Stimulated activated effector memory CD8-positive, alpha-beta T cell treated with anti-CD3 and anti-CD28 coated beads, Interleukin-12 subunit alpha, Interleukin-12 subunit beta, amount 100 ng/mL, for 72 hours (primary cell): Measurements from ENCODE around the gene TXLNA.

ENCODE experiments used
- ATAC-seq: fragments of 150-1000 bp; cut with Tn5 transposase; 2 replicates; pipeline ENCODE4 v1.10.0; 2021
- DNase-seq, 2 donors: peaks; one replicate each; pipeline ENCODE4 v3.0.0; 2021 to 2022; ENCODE audit warnings: low spot score in 2 of 2
- H3K27ac Mint-ChIP-seq: one replicate; pipeline ENCODE4 v1.8.0; 2022; ENCODE audit warnings: mild to moderate bottlenecking, mixed read lengths
- H3K36me3 Mint-ChIP-seq: one replicate; pipeline ENCODE4 v1.8.0; 2022; ENCODE audit warnings: mild to moderate bottlenecking, mixed read lengths
- H3K4me1 Mint-ChIP-seq: one replicate; pipeline ENCODE4 v1.8.0; 2022; ENCODE audit warnings: mixed read lengths
- H3K4me3 Mint-ChIP-seq: one replicate; pipeline ENCODE4 v1.8.0; 2022; ENCODE audit warnings: mild to moderate bottlenecking, mixed read lengths
- H3K9me3 Mint-ChIP-seq: one replicate; pipeline ENCODE4 v1.8.0; 2022; ENCODE audit warnings: mixed read lengths

The TXLNA gene

DNA sequence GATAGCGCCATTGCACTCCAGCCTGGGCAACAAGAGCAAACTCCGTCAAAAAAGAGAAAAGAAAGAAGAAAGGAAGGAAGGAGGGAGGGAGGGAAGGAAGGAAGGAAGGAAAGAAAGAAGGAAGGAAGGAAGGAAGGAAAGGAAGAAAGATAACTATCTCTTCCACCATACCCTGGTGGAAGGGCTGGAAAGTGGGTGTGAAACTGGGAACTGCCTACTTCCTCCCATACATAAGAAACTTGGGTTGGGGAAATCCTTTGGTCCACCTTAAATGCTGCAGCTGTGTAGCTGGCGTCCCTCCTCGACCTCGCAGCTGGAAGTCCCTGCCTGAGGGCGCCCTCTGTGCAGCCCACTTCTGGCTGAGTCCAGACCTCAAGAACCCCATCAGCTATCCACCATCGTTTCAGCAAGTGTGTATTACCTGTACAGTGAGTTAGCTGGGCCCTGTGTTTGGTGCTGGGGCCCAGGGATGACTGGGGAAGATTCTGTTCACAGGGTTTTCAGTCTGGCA lies 62.9 kb downstream of the TXLNA start:
- Mint-ChIP-seq H3K36me3 (no peaks in the 10 kb centered on the region), H3K4me1 (peaks cover 20% of the 10 kb centered on the region), H3K4me3 (no peak overlapping the region), H3K27ac (peak overlapping the region; percentile 21), H3K9me3 (no peaks in the 10 kb centered on the region)
- DNase-seq (no peak), ATAC-seq (no peak)

DNA sequence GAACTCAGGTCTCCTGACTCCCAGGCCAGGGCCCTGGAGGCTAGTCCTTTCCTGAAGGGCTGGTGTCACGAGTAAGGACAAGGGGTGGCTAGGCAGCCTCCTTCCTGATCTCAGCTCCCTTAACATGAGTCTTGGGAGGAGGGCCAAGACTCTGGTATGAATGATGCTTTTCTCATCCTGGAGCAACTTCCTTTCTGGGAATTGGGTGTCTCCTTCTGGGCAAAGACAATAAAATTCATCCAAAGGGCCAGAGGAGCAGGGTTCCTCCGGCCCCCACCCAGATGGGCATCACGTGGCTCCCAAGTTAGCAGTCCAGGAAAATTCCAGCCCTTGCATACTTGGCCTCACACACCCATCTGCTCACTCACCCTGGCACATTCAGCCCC lies 67.4 kb downstream of the TXLNA start, which contains the start of gene FAM167B:
FAM167B (plus strand) TSS at position 335 of the 386 bp plus-strand sequence. CDS start 200 bp downstream, outside the sequence.
- no peak for DNase-seq
- Mint-ChIP-seq H3K4me1 (peaks cover 57% of the 10 kb centered on the region), H3K36me3 (peaks cover 23% of the 10 kb centered on the region), H3K9me3 (no peaks in the 10 kb centered on the region), H3K4me3 (peak within 1 kb of the TSS; percentile 95), H3K27ac (peak within 1 kb of the TSS; percentile 96)
- ATAC-seq, result no peak

DNA sequence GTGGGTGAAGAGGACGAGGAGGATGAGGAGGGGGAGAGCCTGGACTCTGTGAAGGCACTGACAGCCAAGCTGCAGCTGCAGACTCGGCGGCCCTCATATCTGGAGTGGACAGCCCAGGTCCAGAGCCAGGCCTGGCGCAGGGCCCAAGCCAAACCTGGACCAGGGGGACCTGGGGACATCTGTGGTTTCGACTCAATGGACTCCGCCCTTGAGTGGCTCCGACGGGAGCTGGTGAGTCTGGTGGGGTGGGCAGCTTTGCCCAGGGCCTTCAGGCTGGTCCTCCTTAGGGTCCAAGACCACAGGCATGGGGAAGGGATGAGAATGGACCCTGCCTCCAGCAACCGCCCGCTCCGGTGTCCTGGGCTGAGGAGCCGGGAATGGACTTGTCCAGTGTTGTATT lies 68.0 kb downstream of the TXLNA start:
- ATAC-seq (no peak), DNase-seq (no peak)
- peak overlapping the region; percentile 96 for H3K27ac Mint-ChIP-seq
- peaks cover 28% of the 10 kb centered on the region for H3K36me3 Mint-ChIP-seq
- H3K9me3 Mint-ChIP-seq, result no peaks in the 10 kb centered on the region
- peaks cover 57% of the 10 kb centered on the region for H3K4me1 Mint-ChIP-seq
- peak overlapping the region; percentile 95 for H3K4me3 Mint-ChIP-seq
